HG03521 (cell line): ENCODE data around the gene ST7L.
"Not testable (repeated sequence)": the region's sequence is repeated elsewhere in the genome, so short reads cannot be mapped to it uniquely, and the experiment has no call there.

Experiments used
- ATAC-seq: cut with Tn5 transposase; IDR thresholded peaks from one replicate; pipeline ENCODE4 v1.9.1; 2021; ENCODE audit warnings: mild to moderate bottlenecking, moderate library complexity; ENCODE audit not compliant: unreplicated experiment

Gene ST7L

DNA sequence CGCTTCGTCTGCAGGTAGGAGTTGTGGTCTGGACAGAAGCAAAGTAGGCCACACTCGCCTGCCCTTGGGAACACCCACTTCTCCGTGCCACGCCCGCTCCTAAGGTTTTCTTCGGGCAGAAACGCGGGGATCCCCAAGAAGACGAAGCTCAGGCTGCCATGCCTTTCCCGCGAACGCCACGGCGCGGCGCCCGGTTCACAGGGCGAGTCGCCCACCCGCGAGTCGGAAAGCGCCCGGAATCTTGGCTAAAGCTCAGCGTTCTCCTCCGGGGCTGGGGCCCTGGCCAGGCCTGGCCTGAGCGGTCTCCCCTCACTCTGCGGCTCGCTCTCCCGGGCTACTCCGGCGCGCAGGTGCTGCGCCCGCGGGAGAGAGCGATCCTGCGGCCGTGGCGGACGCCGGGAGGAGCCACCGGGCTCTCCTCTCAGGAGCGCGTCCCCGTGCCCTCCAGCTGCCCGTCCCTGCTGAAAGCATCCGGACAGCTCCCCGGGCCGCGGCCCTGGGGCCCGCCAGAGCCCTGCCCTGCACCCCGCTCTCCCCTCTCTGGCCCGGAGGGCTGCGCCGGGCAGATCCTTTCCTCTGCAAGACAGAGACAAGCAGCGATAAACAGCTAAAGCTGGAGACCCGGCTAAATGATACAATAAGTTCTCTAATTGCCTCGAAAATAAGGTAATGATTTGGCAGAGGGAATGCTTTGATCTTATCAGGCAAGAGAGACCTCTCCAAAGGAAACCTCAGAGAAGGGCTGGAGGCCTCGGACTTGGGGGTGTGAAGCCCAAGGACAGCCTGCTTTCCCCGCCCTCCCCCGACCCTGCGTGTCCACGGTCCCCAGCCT is 116.9 kb downstream of the ST7L start:
- ATAC-seq, result no peak

DNA sequence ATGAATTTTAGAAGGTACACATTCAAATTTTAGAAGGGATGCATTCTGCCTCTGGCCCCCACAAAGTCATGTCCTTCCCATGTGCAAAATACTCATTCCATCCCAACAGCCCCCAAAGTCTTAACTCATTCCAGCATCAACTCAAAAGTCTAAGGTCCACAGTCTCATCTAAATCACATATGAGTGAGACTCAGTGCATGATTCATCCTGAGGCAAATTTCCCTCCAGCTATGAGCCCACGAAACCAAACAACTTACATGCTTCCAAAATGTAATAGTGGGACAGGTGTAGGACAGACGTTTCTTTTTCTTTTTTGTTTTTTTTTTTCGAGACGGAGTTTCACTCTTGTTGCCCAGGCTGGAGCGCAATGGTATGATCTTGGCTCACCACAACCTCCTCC is 122.7 kb downstream of the ST7L start:
- no peak for ATAC-seq

- ATAC-seq, result no peak
Observed at GRCh38 chr1:112493351-112493750, 125.6 kb downstream of the ST7L start.

DNA sequence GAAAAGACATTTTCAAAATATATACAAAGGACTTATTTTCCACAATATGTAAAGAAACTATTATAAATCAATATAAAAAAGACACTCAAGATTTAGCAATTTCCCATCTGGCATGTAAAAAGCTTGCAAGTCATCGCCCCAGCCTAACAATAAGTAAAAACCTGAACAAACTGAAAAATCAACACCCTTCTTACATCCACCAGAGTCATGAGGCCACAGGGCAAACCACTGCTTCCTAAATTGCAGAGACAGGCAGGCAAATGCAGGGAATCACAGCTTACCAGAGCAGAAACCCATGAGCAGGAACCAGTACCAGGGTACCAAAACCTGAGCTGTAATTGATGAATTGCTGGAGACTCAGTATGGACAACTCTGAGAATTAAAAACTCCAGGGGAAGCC is 126.9 kb downstream of the ST7L start:
- ATAC-seq, result no peak

DNA sequence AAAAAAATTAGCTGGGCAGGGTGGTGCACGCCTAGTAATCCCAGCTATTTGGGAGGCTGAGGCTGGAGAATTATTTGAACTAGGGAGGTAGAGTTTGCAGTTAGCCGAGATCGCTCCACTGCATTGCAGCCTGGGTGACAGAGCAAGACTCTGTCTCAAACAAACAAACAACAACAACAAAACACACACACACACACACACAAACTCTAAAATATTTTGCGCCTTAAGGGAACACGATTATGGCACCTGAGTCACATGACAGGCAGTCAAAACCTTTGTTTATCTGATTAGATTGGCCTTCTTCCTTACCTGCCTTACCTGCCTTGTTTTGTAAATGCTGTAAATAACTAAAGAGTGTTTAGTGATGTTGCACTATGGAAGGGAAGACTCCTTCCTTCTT is 130.8 kb downstream of the ST7L start:
- no peak for ATAC-seq

- not testable (repeated sequence) for ATAC-seq
Observed at GRCh38 chr1:112487686-112488085, 131.3 kb downstream of the ST7L start.

DNA sequence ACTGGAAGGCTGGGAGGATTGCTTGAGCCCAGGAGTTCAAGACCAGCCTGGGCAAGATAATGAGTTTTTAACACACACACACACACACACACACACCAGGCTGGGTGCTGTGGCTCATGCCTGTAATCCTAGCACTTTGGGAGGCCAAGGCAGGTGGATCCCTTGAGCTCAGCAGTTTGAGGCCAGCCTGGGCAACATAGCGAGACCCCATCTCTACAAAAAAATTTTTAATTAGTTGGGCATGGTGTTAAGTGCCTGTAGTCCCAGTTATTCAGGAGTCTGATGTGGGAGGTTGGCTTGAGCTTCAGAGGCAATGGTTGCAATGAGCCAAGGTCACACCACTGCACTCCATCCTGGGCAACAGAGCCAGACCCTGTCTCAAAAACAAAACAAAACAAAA is 132.9 kb downstream of the ST7L start:
- not testable (repeated sequence) for ATAC-seq

DNA sequence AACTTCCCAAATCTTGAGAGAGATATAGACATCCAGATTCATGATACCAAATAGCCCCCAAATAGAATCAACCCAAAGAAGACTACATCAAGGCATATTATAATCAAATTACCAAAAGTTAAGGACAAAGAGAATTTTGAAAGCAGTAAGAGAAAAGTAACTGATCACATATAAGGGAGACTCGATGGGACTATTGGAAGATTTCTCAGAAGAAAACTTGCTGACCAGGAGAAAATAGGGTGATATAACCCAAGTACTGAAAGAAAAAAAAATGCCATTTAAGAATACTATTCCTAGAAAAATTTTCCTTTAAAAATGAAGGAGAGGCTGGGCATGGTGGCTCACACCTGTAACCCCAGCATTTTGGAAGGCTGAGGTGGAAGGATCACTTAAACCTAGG is 140.6 kb downstream of the ST7L start:
- no peak for ATAC-seq

DNA sequence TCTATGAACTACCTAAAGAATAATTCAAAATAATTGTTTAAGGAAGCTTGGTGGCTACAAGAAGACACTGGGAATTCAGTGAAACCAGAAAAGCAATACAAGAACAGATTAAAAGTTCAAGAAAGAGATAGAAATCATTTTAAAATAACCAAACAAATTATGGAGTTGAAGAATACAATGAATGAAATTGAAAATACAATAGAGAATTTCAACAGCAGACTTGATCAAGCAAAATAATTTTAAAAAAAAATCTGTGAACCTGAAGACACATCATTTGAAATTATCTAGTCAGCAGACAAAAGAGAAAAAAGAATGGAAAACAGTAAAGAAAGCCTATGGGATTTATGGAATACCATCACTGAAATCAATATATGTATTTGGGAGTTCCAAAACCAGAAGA is 141.4 kb downstream of the ST7L start:
- ATAC-seq, result no peak
